ENCODE measurements around the gene CARF.

CARF gene

DNA sequence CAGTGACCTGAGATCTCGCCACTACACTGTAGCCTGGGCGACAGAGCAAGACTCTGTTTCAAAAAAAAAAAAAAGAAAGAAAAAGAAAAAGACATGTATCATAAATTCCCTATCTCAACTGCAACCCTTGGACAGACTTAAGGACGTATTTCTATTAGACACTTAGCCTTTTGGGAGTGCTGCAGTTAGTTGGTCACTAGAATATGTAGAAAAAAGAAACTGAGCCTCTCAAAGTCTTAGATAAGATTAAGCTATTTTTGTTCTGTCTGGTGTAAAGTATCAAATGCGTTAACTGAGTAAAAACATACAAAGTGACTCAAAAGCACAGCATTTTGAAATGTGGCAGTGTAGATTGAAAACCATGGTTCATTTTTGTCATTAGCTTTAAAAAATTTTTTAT, 109.9 kb downstream of the CARF start:
- no peak for DNase-seq

DNA sequence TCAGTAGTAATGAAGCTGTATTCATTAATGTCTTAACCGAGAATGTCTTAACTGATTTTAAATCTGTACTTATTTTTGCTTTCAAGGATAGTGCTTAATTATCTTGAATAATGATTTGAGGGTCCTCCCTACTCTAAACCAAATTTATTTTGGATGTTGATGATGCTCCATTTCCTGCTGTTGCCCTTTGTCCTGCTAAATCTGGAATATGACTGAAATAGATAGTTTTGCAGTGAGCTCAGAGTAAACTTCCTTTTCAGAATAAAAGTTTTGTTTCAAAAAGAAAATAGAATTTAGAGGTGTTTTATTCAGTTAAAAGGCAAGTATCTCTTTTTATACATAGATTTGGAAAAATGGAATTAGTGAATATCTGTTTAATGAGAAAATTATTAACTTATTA, 110.7 kb downstream of the CARF start:
- no peak for DNase-seq

DNA sequence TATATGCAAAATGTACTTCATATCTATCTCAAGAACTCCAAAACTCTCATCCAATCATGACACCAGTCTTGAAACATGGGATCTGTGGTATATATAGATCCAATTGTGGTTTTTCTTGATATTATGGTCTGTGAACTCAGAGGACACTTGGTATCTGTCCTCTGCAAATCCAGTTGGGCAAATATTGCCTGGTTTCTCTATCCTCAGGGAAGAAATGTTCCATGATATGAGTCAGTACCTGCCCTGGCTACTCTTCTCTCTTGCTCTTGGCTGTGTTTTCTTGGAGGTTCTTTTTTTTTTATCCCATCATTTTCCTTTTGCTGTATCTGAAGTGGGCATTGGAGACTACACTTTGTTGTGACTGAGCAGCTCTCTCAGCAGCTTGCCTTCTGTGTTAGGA, 113.5 kb downstream of the CARF start:
- DNase-seq: no peak

DNA sequence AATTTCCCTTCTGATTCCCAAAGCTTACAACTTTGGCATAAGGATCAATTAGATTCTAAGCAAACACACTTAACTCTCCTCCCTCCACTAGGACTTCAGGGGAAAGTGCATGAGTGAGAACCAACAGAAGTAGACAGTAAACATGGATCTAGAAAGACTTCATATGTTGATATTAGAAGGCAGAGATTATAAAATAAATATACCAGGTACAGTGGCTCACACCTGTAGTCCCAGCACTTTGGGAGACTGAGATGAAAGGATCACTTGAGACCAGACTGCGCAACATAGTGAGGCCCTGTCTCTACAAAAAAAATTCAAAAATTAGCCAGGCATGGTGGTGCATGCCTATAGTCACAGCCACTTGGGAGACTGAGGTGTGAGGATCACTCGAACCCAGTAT, 118.5 kb downstream of the CARF start:
- DNase-seq: no peak

DNA sequence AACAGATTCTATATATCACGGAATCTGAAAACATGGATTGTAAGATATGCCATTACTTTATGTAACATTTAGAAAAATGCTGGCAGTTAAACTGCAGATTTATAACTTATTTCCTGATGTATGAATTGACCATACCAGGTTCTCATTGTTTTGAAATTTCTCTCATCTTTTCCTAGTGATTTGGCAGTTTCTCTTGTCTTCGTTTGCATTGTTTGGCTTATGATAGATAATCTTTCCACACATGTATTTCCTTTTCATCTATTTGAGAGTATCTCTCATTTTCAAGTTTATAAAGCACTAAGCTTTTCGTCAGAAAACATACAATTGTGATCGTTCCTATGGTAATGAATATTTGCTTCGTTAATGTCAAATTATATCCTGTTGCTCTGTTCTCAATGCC, 118.9 kb downstream of the CARF start:
- no peak for DNase-seq

DNA sequence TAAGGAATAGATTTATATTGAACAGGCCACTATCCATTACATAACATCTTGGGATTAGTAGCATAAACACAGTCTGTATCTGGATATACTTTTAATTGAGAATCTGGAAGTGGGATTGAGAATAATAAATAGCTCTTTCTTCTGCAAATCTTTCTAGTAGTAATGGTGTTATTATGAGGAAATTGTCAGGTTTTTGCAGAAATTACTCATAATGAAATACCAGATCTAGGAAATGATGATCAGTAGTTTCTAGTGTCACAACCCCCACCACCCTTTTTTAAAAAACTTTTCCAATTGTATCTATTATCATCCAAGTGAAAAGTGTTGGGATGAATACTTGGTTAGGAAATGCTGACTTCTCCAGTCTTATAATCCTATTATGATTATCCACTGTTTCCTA, 121.3 kb downstream of the CARF start:
- no peak for DNase-seq

DNA sequence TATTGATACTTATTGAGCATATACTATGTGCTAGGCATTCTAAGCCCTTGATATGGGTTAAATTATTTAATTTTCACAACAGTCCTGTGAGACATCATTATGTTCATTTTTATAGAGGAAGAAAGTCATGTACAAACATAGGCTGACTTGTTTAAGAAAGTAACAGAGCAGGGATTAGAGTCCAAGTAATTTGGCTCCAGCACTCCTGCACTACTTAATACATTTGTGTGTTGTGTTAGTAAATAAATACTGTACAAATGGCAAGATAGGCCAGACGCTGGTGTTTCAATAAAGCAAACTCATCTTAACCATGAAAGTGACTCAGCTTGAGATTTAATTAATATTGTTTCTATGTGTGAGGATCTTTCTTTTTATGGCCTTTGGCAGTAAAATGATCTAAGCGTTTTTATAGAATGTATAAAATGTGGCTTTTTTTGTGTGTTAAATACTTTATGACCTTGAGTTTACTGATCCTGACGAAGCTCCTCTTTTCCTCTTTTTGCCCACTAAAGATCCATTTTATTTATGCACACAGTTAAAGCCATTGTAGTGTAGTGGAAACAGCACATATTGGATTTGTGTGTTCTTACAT, 123.9 kb downstream of the CARF start:
- no peak for DNase-seq

All from NCI-H2081 treated with DMSO at 0.1 percent for 48 hours (cell line).